Hematopoietic multipotent progenitor cell treated with erythropoietin and hydrocortisone succinate and interleukin-3 and kit ligand, for 6 days (in vitro differentiated cells): ENCODE results near the gene CCDC190.
"Not testable (repeated sequence)": the region's sequence is repeated elsewhere in the genome, so short reads cannot be mapped to it uniquely, and the experiment has no call there.

Experiments used
- DNase-seq: peaks from one replicate; pipeline ENCODE4 v3.0.0-alpha.2; 2015

Gene CCDC190

GRCh38 chr1:162876751-162877150 is 15.8 kb upstream of the CCDC190 start:
- no peak for DNase-seq

- no peak for DNase-seq
Observed at GRCh38 chr1:162873671-162874666, 13.0 kb upstream of the CCDC190 start.

- DNase-seq: no peak
Observed at GRCh38 chr1:162872981-162873380, 12.0 kb upstream of the CCDC190 start.

- DNase-seq: not testable (repeated sequence)
Observed at GRCh38 chr1:162871417-162871816, 10.4 kb upstream of the CCDC190 start.

GRCh38 chr1:162868972-162869371 is 8.0 kb upstream of the CCDC190 start:
- DNase-seq: no peak

- no peak for DNase-seq
Observed at GRCh38 chr1:162861625-162862024, 650 bp upstream of the CCDC190 start.

GRCh38 chr1:162859191-162859590 is 1.8 kb downstream of the CCDC190 start:
- no peak for DNase-seq

GRCh38 chr1:162857850-162858249 is 3.1 kb downstream of the CCDC190 start:
- DNase-seq: no peak

GRCh38 chr1:162856260-162856659 is 4.7 kb downstream of the CCDC190 start:
- no peak for DNase-seq

- no peak for DNase-seq
Observed at GRCh38 chr1:162855461-162856150, 5.4 kb downstream of the CCDC190 start.

GRCh38 chr1:162854245-162854882 is 6.6 kb downstream of the CCDC190 start:
- DNase-seq: peak; percentile 84

GRCh38 chr1:162851341-162851740 is 9.6 kb downstream of the CCDC190 start:
- no peak for DNase-seq

GRCh38 chr1:162849711-162850110 is 11.3 kb downstream of the CCDC190 start:
- no peak for DNase-seq

GRCh38 chr1:162847839-162848453 is 13.0 kb downstream of the CCDC190 start:
- DNase-seq: peak; percentile 85

- DNase-seq: no peak
Observed at GRCh38 chr1:162846256-162847212, 14.4 kb downstream of the CCDC190 start.

- no peak for DNase-seq
Observed at GRCh38 chr1:162844153-162844552, 16.8 kb downstream of the CCDC190 start.

- no peak for DNase-seq
Observed at GRCh38 chr1:162840250-162840839, 20.6 kb downstream of the CCDC190 start.

GRCh38 chr1:162838863-162839262 is 22.1 kb downstream of the CCDC190 start:
- DNase-seq: no peak

- DNase-seq: no peak
Observed at GRCh38 chr1:162835157-162835899, 25.6 kb downstream of the CCDC190 start.

- no peak for DNase-seq
Observed at GRCh38 chr1:162832470-162832869, 28.5 kb downstream of the CCDC190 start.

- DNase-seq: no peak
Observed at GRCh38 chr1:162829268-162829667, 31.7 kb downstream of the CCDC190 start.
